Right forelimb (tissue), 1 donor: Measurements from ENCODE around the gene TECTB.

Experiments
- DNase-seq: peaks from one replicate; pipeline ENCODE4 v3.0.0-alpha.2; 2018

The TECTB gene

GRCh38 chr10:112275512-112276245 lies 7.5 kb upstream of the TECTB start:
- no peak for DNase-seq

DNA sequence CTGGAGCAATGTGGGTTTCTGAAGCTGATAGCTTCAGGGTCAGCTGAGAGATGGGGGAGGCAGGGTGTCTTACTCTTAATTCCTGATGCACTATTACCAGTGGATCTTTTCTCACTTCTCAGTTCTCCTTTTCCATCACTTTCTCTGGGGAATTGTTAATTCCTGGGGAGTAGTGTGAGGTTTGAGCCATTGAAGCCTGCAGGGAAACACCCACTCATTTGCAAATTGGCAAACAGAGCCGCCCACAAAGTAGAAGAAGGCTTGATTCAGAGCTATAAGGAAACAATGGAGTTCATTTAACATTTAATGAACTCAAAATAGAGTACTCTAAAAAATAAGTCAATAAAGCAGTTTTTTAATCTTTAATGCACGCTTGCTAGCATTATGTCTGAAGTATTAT lies 4.3 kb upstream of the TECTB start:
- no peak for DNase-seq

DNA sequence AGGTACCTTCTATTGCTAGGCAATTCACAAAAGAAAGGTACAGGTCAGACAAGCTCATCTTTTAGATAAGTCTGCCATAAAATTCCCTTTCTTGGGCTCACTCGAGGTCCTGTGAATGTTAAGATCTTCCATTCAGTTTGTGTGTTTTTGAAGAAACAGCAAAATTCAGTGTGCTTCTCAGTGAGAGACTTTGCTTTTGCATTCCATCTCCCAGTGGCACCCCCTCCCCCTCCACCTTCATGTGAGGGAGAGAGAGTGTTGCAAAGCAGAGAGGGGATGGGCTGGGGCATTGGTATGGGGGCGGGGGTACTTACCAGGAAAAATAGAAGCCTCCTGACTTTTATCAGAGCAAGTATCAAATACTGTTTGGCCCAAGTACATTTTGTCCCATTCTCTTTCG lies 3.8 kb upstream of the TECTB start:
- no peak for DNase-seq

DNA sequence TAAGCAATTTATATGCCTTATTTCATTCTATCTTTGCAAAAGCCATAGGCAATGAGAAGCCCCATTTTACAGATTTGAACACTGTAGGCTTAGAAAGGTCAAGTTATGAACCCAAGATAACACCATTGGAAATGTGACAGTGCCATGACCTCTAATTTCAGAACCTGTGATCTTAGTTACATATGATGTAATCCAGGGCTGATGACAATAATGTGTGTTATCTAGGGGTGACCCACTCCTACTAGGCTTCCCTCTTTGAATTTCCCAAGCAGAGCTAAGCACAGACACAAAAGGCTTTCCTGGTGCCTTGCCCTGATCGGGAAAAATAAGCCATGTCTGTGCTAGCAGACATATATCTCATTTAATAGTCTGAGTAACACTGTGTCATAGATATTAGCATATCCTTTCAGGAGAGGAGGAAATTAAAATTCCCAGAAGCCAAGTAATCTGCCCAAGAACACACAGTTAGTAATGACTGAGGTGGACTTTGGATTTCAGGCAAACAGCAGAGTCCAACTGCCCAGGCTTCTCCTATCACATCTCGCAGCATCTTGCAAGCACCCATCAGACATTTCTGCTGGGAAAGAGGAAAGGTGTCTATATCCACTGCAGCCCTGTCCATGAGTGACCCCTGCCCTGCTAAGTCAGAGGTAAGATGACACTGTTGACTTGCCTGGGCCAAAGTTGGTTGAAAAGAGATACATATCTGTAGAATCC lies 2.8 kb upstream of the TECTB start:
- no peak for DNase-seq

DNA sequence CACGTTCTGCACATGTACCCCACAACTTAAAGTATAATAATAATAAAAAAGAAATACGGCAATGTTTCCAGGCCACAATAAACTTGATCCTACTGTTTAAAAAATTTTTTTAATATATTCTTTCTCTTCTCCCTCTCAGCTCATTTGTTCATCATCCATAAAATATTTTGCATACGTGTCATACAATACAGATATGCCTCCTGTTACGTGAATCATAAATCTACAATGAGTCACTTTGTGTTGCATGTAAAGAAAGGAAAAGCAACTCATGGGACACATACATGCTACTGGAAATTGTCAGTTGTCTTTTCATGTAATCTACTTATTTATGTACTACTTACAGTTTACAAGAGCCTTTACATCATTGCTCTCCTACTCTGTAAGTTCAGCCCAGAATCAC lies 1.1 kb upstream of the TECTB start:
- no peak for DNase-seq

DNA sequence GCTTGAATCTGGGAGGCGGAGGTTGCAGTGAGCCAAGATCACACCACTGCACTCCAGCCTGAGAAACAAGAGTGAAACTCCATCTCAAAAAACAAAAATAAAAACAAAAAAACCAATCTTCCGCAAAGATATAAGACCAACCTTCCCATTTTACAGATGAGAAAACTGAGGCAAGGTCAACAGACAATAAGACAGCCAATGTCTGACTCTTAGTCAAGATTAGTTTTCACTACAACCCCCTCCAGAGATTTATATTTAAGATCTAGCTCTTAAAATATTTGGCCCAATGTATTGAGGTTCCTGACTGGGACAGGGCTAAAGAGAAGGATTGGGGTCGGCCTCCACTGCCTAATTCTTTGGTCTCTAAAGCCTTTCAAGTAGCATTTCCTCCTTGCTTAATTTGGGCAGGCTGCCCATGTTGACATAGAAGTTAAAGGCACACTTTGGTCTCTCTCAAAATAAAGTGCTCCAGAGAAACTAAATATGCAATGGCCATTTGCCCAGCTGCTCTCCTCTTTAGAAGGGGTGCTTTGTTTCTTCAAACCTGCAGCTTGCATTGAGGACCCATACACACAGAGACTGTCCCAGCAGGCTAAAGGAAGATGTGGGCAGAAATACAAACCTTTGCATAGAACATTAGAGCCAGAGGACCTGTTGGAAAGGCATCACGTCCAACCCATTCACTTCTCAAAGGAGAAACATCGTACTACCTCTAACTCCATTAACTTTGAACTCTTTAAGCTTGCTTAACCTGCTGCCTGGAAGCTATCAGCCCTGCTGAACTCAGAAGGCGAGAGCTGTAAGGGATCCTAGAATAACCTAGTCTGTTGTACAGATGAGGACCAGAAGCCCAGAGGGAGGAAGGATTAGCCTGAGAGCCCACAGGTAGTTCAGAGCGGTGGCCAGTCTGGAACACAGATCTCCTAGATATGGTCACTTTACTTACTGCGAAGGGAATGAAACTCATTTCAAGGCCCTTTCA lies 3.9 kb downstream of the TECTB start:
- DNase-seq, result no peak

GRCh38 chr10:112287844-112288243 lies 4.6 kb downstream of the TECTB start:
- DNase-seq, result no peak

DNA sequence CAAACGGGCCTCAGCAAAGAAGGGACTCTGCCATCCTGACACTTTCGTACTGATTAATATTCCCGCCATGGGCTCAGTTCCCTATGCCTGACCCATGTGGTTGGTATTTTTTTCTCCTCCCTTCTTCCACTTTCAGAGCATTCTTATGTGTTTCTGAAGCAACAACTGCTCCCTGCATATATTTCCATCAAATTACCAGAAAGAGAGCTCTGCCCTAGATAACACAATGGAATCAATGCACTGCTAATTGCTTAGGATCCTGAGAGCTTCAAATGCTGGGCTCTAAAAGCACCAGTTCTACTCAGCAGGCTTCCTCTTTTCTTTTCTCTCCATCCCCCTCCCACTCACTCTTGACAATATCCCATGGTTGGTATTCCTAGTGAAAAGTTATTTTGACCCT lies 5.3 kb downstream of the TECTB start:
- no peak for DNase-seq

DNA sequence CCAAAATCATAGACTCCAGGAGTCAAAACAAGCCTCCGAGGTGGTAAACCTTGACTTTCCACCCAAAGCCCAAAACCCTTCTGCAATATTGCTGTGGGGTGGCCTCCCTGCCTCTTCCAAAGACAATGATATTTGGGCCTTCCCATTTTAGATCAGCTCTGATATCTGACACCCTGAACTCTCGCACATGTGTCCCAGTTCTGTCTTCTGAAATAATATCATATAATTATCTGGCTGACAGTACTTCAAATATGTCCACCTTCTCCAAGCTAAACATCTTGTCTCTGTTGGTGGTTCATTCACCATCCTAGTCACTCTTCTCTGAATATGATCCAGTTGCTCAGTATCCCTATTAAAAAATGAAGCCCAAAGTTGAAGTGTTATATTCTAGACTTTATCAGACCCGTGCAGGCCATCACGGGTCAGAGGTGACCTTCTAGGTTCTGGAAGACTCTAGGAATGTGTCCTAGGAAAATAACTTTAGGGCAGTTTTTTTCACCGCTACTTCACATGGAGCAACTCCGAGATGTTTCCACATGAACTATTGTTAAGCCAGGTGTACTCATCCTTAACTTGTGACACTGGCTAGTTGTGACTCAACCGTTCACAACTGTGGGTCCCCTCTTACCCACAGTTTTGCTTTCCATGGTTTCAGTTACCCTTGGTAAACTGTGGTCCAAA lies 6.3 kb downstream of the TECTB start:
- no peak for DNase-seq

DNA sequence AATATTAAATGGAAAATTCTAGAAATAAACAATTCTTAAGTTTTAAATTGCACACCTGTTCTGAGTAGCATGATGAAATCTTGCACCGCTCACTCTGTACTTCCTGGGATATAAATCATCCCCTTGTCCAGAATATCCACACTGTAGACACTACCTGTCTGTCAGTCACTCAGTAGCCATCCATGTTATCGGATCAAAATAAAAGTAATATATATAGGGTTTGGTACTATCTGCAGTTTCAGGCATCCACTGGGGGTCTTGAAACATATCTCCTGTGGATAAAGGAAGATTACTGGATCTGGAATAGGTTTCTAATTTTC lies 6.8 kb downstream of the TECTB start:
- DNase-seq, result no peak

DNA sequence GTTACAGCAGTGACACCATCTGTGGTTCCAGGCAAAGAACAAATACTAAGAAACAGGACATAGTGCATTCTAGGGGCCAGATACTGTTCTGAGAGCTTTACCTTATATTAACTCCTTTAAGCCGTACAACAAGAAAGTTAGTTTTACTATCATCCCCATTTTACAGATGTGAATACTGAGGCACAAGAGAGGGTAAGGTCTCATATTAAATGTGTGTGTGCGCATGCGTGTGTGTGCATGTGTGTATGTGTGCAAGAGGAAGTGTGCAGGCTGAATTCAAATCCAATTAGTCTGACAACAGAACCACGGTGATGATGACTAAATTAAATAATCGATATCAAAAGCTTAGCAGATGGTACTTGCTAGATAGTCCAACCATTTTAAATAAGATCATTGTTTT lies 11.0 kb downstream of the TECTB start:
- DNase-seq, result no peak

DNA sequence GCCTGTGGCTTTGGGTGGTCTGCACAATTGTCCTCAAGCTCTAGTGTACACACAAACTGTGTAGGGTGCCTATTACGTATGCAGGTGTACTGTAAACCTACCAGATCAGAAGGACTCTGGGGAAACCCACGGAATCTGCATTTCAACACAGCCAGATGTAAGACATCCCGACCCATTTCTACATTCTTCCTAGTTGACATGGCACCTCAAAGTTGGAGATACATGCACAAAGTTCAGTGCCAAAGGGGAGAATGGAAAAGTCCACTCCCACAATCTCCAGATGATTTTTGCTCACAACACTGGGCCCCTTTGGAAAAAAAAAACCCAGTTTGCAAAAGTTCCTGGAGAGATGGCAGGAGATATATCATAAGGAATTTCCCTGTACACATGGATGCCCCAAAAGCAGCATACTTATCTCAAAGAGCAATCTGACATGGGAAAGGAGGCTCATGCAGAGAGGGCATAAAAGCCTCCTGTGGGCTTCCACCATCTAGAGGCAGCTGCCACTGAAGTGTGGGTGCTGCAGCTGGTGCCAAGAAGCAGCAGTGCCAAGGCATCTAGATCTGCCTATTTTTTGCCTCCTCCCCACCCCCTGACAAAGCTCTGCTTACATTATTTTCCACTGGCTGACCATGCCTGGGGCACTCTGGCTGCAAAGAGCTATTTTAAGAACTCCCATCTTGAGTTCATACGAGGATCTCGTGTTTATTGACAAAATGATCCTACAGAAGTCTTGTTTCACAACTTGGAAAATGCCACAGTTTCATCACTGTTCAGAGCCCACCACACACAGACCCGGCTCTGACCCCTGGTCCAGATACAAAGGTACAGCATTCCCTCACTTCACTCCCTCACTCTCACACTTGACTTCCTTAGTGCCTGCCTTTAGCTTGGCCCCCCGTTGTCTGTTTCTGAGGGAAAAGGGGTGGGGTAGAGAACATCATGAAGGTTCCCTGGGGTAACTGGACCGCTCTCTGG lies 12.9 kb downstream of the TECTB start:
- no peak for DNase-seq

GRCh38 chr10:112296908-112297331 lies 13.7 kb downstream of the TECTB start:
- no peak for DNase-seq

GRCh38 chr10:112298581-112298980 lies 15.4 kb downstream of the TECTB start:
- DNase-seq, result no peak

GRCh38 chr10:112299456-112299855 lies 16.3 kb downstream of the TECTB start:
- DNase-seq, result no peak

DNA sequence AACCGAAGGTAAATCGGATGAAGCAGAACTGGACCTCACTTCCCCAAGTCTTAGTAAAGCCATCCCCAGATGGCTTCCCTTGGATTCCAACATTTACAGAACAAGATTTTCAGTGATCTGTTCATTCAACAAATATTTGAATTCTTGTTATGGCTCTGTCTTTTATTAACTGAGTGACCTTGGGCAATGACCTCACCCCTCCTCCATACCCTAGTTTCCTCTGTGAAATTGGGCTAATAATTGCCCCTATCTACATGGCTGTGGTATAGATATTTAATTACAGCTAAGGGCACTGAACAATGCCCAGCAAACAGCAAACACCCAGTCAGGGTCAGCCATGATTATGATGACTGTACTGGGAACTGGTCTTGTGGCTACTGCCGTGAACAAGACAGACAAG lies 19.1 kb downstream of the TECTB start:
- no peak for DNase-seq

- DNase-seq, result no peak
Measured at GRCh38 chr10:112303528-112303927, 20.3 kb downstream of the TECTB start.

- DNase-seq, result no peak
Measured at GRCh38 chr10:112304267-112304859, 21.2 kb downstream of the TECTB start.

GRCh38 chr10:112307358-112308124 lies 24.3 kb downstream of the TECTB start:
- no peak for DNase-seq

GRCh38 chr10:112308125-112308502 lies 24.9 kb downstream of the TECTB start:
- DNase-seq, result no peak

- no peak for DNase-seq
Measured at GRCh38 chr10:112311481-112311880, 28.3 kb downstream of the TECTB start.
